ENCODE measurements around the gene GBX1. TPM values are rescaled to one million over a fixed set of nuclear protein-coding genes. Genes with fewer than 3 reads are reported as not detected.
A peak's percentile ranks its signal among the peaks of the same experiment; 100 is the strongest.

Gene GBX1
- total and polyA plus RNA-seq, 3 experiments from 2014 or later = not detected

DNA sequence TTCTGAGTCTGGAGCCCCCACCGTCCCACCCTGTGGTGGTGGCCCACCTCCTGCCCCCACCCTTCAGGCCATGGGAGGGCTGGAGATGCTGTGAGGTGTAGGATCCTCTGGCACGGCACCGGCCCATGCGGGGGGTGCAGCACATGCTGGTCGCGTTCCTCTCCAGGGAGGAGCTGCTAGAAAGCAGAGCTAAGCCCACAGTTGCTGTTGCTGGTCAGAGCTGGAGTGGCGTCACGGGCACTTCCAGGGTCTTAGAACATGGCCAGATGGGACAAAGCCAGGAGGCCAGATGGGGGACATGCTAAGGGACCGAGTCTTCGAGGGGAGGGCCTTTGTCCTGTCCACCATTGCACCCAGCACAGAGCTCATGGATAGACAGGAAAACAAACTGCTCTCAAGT lies 59.6 kb downstream of the GBX1 start:
- no peak overlapping the region for H3K4me3 Mint-ChIP-seq
- peaks cover 0 to 3% (median 0%) of the 10 kb centered on the region in 3 donors for H3K4me1 Mint-ChIP-seq
- CTCF ChIA-PET = interaction anchor here (1.2 to 7.4 kb wide), 7 partner anchors 8 to 210 kb away, joined by 3 to 37 read pairs (median 4); no protein-coding TSS in a partner anchor
- DNase-seq = no peak
- POLR2A ChIA-PET = no interaction called here
- no peak overlapping the region for H3K27ac Mint-ChIP-seq
- Histone ChIP-seq H3K27ac (ENCODE audit: low read depth, low read length) (no peak overlapping the region), H3K9me3 (ENCODE audit: low read length) (no peaks in the 10 kb centered on the region), H3K36me3 (ENCODE audit: insufficient read depth, low read length) (no peaks in the 10 kb centered on the region), H3K4me3 (ENCODE audit: low read length) (no peak overlapping the region), H3K4me1 (ENCODE audit: insufficient read depth, low read length) (peaks cover 8% of the 10 kb centered on the region), H3K27me3 (ENCODE audit: insufficient read depth, low read length, poor library complexity, severe bottlenecking) (no peaks in the 10 kb centered on the region)
- H3K9me3 Mint-ChIP-seq = no peaks in the 10 kb centered on the region
- H3K27me3 Mint-ChIP-seq = peaks cover 2 to 4% of the 10 kb centered on the region in 2 donors
- peaks cover 0 to 4% (median 0%) of the 10 kb centered on the region in 3 donors for H3K36me3 Mint-ChIP-seq

- ChIA-PET POLR2A (interaction anchor here (0.6 kb wide), 2 partner anchors 76 to 364 kb away, joined by 3 read pairs; partner anchors contain the start of gene ABCB8), CTCF (interaction anchor here (1.2 kb wide), 1 partner anchor 19 kb away, joined by 5 read pairs; no protein-coding TSS in a partner anchor)
- Histone ChIP-seq H3K27ac (ENCODE audit: low read depth, low read length) (no peak overlapping the region), H3K4me1 (ENCODE audit: insufficient read depth, low read length) (no peaks in the 10 kb centered on the region), H3K27me3 (ENCODE audit: insufficient read depth, low read length, poor library complexity, severe bottlenecking) (no peaks in the 10 kb centered on the region), H3K9me3 (ENCODE audit: low read length) (no peaks in the 10 kb centered on the region), H3K36me3 (ENCODE audit: insufficient read depth, low read length) (no peaks in the 10 kb centered on the region), H3K4me3 (ENCODE audit: low read length) (no peak overlapping the region)
- H3K27me3 Mint-ChIP-seq = no peaks in the 10 kb centered on the region
- no peak overlapping the region for H3K27ac Mint-ChIP-seq
- H3K36me3 Mint-ChIP-seq = peaks cover 0 to 4% (median 0%) of the 10 kb centered on the region in 3 donors
- H3K4me3 Mint-ChIP-seq = no peak overlapping the region
- DNase-seq = no peak
- no peaks in the 10 kb centered on the region for H3K4me1 Mint-ChIP-seq
- H3K9me3 Mint-ChIP-seq = no peaks in the 10 kb centered on the region
Observed at GRCh38 chr7:151104411-151105235, 62.9 kb downstream of the GBX1 start.

GRCh38 chr7:151103973-151104372 lies 63.5 kb downstream of the GBX1 start:
- Mint-ChIP-seq H3K27ac (no peak overlapping the region), H3K36me3 (peaks cover 0 to 4% (median 0%) of the 10 kb centered on the region in 3 donors), H3K27me3 (no peaks in the 10 kb centered on the region), H3K4me1 (no peaks in the 10 kb centered on the region), H3K9me3 (no peaks in the 10 kb centered on the region), H3K4me3 (no peak overlapping the region)
- ChIA-PET CTCF (no interaction called here), POLR2A (interaction anchor here (0.6 kb wide), 1 partner anchor 76 kb away, joined by 3 read pairs; the partner anchor contains the start of gene ABCB8)
- no peaks in the 10 kb centered on the region for H3K4me1 ChIP-seq (ENCODE audit: insufficient read depth, low read length)
- H3K36me3 ChIP-seq (ENCODE audit: insufficient read depth, low read length) = no peaks in the 10 kb centered on the region
- H3K9me3 ChIP-seq (ENCODE audit: low read length) = no peaks in the 10 kb centered on the region
- DNase-seq = no peak
- H3K27ac ChIP-seq (ENCODE audit: low read depth, low read length) = no peak overlapping the region
- H3K4me3 ChIP-seq (ENCODE audit: low read length) = no peak overlapping the region
- no peaks in the 10 kb centered on the region for H3K27me3 ChIP-seq (ENCODE audit: insufficient read depth, low read length, poor library complexity, severe bottlenecking)

GRCh38 chr7:151102991-151103390 lies 64.5 kb downstream of the GBX1 start:
- POLR2A ChIA-PET = no interaction called here
- H3K4me3 ChIP-seq (ENCODE audit: low read length) = no peak overlapping the region
- Mint-ChIP-seq H3K9me3 (no peaks in the 10 kb centered on the region), H3K4me3 (no peak overlapping the region), H3K36me3 (peaks cover 0 to 4% (median 0%) of the 10 kb centered on the region in 3 donors), H3K27ac (no peak overlapping the region), H3K27me3 (no peaks in the 10 kb centered on the region), H3K4me1 (no peaks in the 10 kb centered on the region)
- no peak overlapping the region for H3K27ac ChIP-seq (ENCODE audit: low read depth, low read length)
- H3K27me3 ChIP-seq (ENCODE audit: insufficient read depth, low read length, poor library complexity, severe bottlenecking) = no peaks in the 10 kb centered on the region
- H3K9me3 ChIP-seq (ENCODE audit: low read length) = no peaks in the 10 kb centered on the region
- no peak for DNase-seq
- H3K36me3 ChIP-seq (ENCODE audit: insufficient read depth, low read length) = no peaks in the 10 kb centered on the region
- CTCF ChIA-PET = interaction anchor here (1.2 to 1.4 kb wide), 2 partner anchors 8 to 9 kb away, joined by 4 to 5 read pairs; no protein-coding TSS in a partner anchor
- no peaks in the 10 kb centered on the region for H3K4me1 ChIP-seq (ENCODE audit: insufficient read depth, low read length)

GRCh38 chr7:151101621-151102396 lies 65.7 kb downstream of the GBX1 start:
- H3K4me3 Mint-ChIP-seq = no peak overlapping the region
- H3K36me3 Mint-ChIP-seq = peaks cover 0 to 4% (median 0%) of the 10 kb centered on the region in 3 donors
- ChIA-PET CTCF (interaction anchor here (1.4 kb wide), 1 partner anchor 9 kb away, joined by 5 read pairs; no protein-coding TSS in a partner anchor), POLR2A (no interaction called here)
- H3K27me3 ChIP-seq (ENCODE audit: insufficient read depth, low read length, poor library complexity, severe bottlenecking) = no peaks in the 10 kb centered on the region
- no peaks in the 10 kb centered on the region for H3K36me3 ChIP-seq (ENCODE audit: insufficient read depth, low read length)
- no peaks in the 10 kb centered on the region for H3K27me3 Mint-ChIP-seq
- H3K27ac ChIP-seq (ENCODE audit: low read depth, low read length) = no peak overlapping the region
- DNase-seq = no peak
- no peaks in the 10 kb centered on the region for H3K4me1 ChIP-seq (ENCODE audit: insufficient read depth, low read length)
- no peak overlapping the region for H3K27ac Mint-ChIP-seq
- H3K9me3 ChIP-seq (ENCODE audit: low read length) = no peaks in the 10 kb centered on the region
- no peak overlapping the region for H3K4me3 ChIP-seq (ENCODE audit: low read length)
- H3K4me1 Mint-ChIP-seq = no peaks in the 10 kb centered on the region
- H3K9me3 Mint-ChIP-seq = no peaks in the 10 kb centered on the region

GRCh38 chr7:151100921-151101320 lies 66.6 kb downstream of the GBX1 start:
- POLR2A ChIA-PET = no interaction called here
- Mint-ChIP-seq H3K27me3 (no peaks in the 10 kb centered on the region), H3K9me3 (no peaks in the 10 kb centered on the region), H3K36me3 (peaks cover 0 to 4% (median 0%) of the 10 kb centered on the region in 3 donors), H3K4me3 (no peak overlapping the region), H3K27ac (no peak overlapping the region), H3K4me1 (no peaks in the 10 kb centered on the region)
- Histone ChIP-seq H3K36me3 (ENCODE audit: insufficient read depth, low read length) (no peaks in the 10 kb centered on the region), H3K9me3 (ENCODE audit: low read length) (no peaks in the 10 kb centered on the region), H3K4me1 (ENCODE audit: insufficient read depth, low read length) (no peaks in the 10 kb centered on the region), H3K27me3 (ENCODE audit: insufficient read depth, low read length, poor library complexity, severe bottlenecking) (no peaks in the 10 kb centered on the region), H3K4me3 (ENCODE audit: low read length) (no peak overlapping the region), H3K27ac (ENCODE audit: low read depth, low read length) (no peak overlapping the region)
- CTCF ChIA-PET = interaction anchor here (1.5 kb wide), 1 partner anchor 14 kb away, joined by 3 read pairs; no protein-coding TSS in a partner anchor
- DNase-seq = peak in 1 of 5 donors; percentile 42

DNA sequence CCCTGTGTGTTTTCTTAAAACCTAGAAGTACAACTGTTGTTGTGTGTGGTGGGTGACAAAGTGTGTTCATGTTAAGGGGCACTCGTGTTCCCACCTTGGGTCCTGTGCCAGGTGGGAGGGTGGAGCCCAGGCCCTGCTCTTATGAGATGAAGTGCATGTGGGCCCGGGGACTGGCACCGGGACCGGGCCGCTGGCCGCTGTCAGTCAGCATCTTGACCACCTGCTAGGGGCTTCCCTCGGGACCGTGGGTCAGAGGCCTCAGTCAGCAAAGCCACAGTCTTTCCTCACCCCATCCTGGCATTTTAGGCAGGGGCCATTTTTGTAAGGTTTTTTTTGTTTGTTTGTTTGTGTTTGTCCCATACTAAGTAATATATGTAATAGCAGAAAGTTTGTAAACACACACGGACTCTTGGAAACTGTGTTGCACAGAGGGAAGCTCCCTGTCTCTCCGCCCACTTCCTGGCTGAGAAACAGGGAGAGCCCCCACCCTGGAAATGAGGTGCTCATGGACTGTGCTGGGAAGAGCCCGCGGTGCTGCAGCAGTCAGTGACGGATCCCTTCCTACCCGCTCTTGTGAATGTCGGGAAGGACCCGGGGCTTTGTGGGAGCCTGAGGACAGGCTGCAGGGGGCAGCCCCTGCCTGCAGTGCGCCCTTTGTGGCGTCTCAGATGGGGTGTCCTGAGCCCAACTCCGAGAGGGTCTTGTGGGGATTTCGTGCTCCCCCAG lies 67.8 kb downstream of the GBX1 start:
- ChIA-PET CTCF (interaction anchor here (1.5 kb wide), 1 partner anchor 12 kb away, joined by 3 read pairs; no protein-coding TSS in a partner anchor), POLR2A (no interaction called here)
- no peak overlapping the region for H3K27ac Mint-ChIP-seq
- Histone ChIP-seq H3K4me3 (ENCODE audit: low read length) (no peak overlapping the region), H3K27me3 (ENCODE audit: insufficient read depth, low read length, poor library complexity, severe bottlenecking) (no peaks in the 10 kb centered on the region), H3K27ac (ENCODE audit: low read depth, low read length) (no peak overlapping the region), H3K9me3 (ENCODE audit: low read length) (no peaks in the 10 kb centered on the region), H3K4me1 (ENCODE audit: insufficient read depth, low read length) (no peaks in the 10 kb centered on the region), H3K36me3 (ENCODE audit: insufficient read depth, low read length) (no peaks in the 10 kb centered on the region)
- H3K4me1 Mint-ChIP-seq = no peaks in the 10 kb centered on the region
- H3K36me3 Mint-ChIP-seq = peaks cover 0 to 4% (median 0%) of the 10 kb centered on the region in 3 donors
- peak in 1 of 5 donors; percentile 43 for DNase-seq
- H3K9me3 Mint-ChIP-seq = no peaks in the 10 kb centered on the region
- no peak overlapping the region for H3K4me3 Mint-ChIP-seq
- H3K27me3 Mint-ChIP-seq = no peaks in the 10 kb centered on the region
